HL-60/S4 (cell line): ENCODE measurements around the gene CALML4.
"Not testable (repeated sequence)": the region's sequence is repeated elsewhere in the genome, so short reads cannot be mapped to it uniquely, and the experiment has no call there.

Experiments
- in situ Hi-C: fragments of 300-500 bp; cut with MboI; formaldehyde crosslinking; loops from 2 replicates; pipeline ENCODE4 v1.14.3; 2022; ENCODE audit warnings: low sequenced_read_pairs

Gene CALML4

DNA sequence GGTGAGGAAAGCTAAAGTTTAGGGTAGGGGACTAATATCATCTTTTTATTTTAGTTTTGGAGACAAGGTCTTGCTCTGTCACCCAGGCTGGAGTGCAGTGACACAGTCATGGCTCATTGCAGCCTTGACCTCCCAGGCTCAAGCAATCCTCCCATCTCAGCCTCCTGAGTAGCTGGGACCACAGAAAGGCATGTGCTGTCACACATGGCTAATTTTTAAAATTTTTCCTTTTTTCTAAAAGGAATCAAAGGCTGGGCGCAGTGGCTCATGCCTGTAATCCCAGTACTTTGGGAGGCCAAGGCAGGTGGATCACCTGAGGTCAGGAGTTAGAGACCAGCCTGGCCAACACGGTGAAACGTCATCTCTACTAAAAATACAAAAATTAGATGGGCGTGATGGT is 20.3 kb upstream of the CALML4 start:
- in situ Hi-C loops: not testable (repeated sequence)

DNA sequence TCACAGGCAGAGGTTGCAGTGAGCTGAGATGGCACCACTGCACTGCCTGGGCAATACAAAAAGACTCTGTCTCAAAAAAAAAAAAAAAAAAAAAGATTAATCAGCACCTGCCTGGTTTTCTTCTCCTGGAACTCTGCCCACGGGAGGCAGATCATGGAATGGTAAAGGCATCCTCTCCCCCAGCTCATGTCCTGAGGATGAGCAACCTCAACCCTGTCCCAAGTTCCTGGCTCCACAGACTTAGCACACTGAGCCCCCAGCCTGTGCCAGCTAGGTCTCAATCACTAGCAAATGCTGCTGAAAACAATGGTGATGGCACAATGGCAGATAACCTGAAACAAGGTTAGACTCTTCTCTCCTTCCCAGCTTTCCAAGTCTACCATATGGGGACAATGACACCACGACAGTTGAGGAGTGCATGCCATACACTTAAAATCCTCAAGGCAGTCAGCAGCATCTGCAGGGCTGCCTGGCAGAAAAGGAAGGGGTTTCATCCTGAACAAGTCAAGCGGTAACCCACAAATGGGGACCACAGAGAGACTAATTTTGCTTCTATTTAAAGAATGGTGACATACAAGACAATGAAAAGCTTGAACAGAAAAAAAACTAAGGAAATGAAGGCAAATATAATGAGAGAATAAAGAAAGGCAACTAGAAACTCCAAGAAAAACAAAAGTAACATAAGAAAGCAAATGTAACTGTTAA is 19.6 kb upstream of the CALML4 start:
- in situ Hi-C loops: no loop called here

DNA sequence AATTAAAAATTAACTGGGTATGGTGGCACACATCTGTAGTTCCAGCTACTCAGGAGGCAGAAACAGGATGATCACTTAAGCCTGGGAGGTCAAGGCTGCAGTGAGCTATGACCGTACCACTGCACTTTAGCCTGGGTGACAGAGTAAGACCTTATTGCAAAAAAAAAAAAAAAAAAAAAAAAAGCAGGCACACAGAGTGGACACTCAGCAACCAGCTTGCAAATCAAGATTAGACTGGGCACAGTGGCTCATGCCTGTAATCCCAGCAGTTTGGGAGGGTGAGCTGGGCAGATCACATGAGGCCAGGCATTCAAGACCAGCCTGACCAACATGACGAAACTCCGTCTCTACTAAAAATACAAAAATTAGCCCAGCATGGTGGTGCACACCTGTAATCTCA is 19.0 kb upstream of the CALML4 start:
- in situ Hi-C loops: no loop called here

- in situ Hi-C loops: no loop called here
Measured at GRCh38 chr15:68223171-68223570, 18.0 kb upstream of the CALML4 start.

DNA sequence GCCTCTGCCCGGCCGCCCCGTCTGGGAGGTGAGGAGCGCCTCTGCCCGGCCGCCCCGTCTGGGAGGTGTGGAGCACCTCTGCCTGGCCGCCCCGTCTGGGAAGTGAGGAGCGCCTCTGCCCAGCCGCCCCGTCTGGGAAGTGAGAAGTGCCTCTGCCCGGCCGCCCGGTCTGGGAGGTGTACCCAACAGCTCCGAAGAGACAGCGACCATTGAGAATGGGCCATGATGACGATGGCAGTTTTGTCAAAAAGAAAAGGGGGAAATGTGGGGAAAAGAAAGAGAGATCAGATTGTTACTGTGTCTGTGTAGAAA is 17.3 kb upstream of the CALML4 start:
- in situ Hi-C loops: not testable (repeated sequence)

- in situ Hi-C loops: not testable (repeated sequence)
Measured at GRCh38 chr15:68221530-68222431, 16.6 kb upstream of the CALML4 start.

DNA sequence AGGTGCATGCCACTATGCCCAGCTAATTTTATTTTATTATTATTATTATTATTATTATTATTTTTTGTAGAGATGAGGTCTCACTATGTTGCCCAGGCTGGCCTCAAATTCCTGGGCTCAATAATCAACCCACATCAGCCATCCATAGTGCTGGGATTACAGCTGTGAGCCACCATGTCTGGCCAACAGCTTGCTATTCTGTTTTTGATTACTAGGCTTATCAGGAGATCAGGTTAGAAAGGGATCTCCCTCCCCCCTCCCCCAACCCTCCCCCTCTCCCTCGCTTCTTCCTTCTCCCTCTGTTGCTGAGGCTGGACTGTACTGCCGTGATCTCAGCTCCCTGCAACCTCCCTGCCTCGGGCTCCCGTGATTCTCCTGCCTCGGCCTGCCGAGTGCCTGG is 15.8 kb upstream of the CALML4 start:
- in situ Hi-C loops: no loop called here

DNA sequence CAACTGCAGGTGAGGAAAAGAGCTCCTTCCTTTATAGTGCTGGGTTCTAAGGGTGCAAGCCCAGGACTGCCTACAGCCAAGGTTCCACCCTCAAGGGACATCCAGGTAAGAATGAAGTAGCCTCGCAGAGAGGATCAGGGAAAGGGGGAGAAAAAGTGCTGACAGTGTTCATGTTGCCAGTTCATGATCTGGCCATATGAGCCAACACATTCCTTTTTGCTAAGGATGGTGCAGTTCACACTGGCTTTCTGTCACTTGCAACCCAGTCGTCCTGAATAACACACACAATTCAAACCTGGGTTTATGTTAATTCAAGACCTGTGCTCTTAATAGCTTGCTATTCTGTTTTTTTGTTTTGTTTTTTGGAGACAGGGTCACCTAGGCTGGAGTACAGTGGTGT is 15.4 kb upstream of the CALML4 start:
- in situ Hi-C loops: no loop called here

- in situ Hi-C loops: no loop called here
Measured at GRCh38 chr15:68218847-68219798, 14.0 kb upstream of the CALML4 start.

- in situ Hi-C loops: no loop called here
Measured at GRCh38 chr15:68218331-68218730, 13.2 kb upstream of the CALML4 start.

GRCh38 chr15:68217341-68217740 is 12.2 kb upstream of the CALML4 start:
- in situ Hi-C loops: no loop called here

DNA sequence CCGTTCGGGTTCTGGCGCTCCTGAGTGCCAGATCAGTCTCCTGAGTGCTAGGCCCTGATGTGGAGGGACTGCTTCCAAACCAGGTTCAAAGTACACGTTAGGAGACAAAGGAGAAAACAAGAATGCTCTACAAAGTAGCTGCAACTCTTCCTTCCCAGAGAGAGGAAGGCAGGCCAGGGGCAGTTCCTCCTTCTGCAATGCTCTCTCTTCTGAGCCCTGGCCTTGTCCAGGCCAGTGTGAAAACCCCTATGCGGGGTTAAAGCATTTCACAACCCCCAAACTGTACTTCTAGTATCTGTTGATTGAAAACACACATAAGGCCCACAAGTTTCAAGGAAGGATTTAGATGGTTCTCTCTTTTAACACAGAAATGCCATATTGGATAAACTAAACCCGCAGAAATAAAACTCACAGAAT is 9.7 kb upstream of the CALML4 start:
- in situ Hi-C loops: no loop called here

DNA sequence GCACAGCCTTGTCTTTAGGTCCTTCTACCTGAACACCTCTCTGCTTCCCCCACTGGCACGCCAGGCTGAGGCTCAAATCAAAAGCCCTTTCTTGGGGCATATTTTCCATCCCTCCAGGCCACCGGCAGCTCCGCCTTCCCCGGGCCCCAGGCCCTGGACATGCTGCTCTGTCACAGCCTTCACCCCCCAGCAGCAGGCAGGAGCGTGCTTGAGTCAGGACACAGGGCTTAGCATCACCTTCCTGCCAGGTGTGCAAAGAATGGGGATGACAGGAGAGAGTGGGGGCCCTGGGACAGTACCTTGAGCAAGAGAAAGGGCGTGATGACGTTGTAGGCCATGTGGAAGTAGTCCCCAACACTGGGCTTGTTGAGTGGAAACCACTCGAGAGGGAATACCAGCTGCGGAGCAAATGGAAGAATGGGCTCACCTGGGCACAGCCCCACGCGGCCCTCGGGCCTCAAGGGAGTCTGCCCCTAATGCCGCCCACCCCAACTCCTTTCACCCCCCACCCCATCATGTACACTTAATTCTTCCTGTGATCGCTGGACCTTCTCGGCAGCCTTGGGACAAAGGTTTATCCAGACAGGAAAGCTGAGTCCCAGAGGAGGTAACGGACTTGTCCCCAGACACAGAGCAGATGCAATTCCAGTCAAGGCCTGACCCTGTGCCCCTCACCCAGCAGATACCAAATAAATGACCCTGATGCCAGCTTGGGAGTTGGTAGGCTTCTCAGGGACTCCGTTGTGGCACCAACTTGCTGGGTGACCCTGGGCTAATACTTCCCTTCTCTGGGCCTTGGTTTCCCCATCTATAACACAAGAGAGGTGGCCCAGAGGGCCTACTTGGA is 9.1 kb upstream of the CALML4 start:
- in situ Hi-C loops: no loop called here

DNA sequence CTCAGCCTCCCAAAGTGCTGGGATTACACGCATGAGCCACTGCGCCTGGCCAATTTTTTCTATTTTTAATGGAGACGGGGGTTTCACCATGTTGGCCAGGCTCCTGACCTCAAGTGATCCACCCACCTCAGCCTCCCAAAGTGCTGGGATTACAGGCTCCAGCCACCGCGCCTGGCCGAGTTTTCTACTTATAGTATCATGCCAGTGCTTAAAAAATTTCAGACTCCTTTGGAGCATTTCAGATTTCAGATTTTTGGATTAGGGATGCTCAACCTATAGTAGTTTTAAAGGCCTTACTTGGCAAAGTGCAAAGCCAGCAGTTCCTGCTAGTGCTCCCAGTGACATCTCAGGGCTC is 8.3 kb upstream of the CALML4 start:
- in situ Hi-C loops: not testable (repeated sequence)

GRCh38 chr15:68211656-68212320 is 6.7 kb upstream of the CALML4 start:
- in situ Hi-C loops: no loop called here

- in situ Hi-C loops: no loop called here
Measured at GRCh38 chr15:68210821-68211655, 5.9 kb upstream of the CALML4 start.

GRCh38 chr15:68210409-68210756 is 5.3 kb upstream of the CALML4 start:
- in situ Hi-C loops: no loop called here

GRCh38 chr15:68209735-68210408 is 4.7 kb upstream of the CALML4 start:
- in situ Hi-C loops: no loop called here

DNA sequence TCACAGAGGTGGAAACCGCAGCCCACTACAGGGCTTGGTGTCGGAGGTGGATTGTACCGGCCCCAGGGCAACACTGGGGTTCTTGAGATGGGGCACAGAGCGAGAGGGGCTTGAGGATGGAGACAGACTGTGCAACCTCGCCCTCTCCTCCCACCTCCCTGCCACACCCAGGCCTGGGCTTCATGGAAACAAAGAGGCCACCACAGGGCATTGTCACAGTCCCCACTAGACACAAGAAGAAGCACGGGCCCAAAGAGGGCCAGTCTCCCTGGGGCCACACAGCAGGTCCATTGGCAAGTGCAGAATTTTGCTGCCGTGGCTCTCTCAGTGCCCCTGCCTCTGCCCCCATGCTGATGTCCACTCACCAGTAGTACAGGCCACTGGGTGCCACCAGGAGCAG is 4.1 kb upstream of the CALML4 start:
- in situ Hi-C loops: no loop called here
